GM21529 (cell line): Measurements from ENCODE around the gene IDE.
A peak's percentile ranks its signal among the peaks of the same experiment; 100 is the strongest.
"Not testable (repeated sequence)": the region's sequence is repeated elsewhere in the genome, so short reads cannot be mapped to it uniquely, and the experiment has no call there.

Source experiments
- ATAC-seq: cut with Tn5 transposase; IDR thresholded peaks from one replicate; pipeline ENCODE4 v1.9.1; 2021; ENCODE audit not compliant: unreplicated experiment

IDE gene

GRCh38 chr10:92573798-92574547 lies at the start of gene IDE:
Gene IDE, minus strand, starts transcription at chr10:92574093. Its CDS starts 74 bp downstream, at chr10:92574019.
- ATAC-seq: peak; percentile 66

- no peak for ATAC-seq
Measured at GRCh38 chr10:92619368-92619767, 45.5 kb upstream of the IDE start.

GRCh38 chr10:92615515-92615914 lies 41.6 kb upstream of the IDE start:
- ATAC-seq: no peak

GRCh38 chr10:92604841-92605240 lies 30.9 kb upstream of the IDE start:
- no peak for ATAC-seq

- no peak for ATAC-seq
Measured at GRCh38 chr10:92598321-92598720, 24.4 kb upstream of the IDE start.

GRCh38 chr10:92595505-92595904 lies 21.6 kb upstream of the IDE start:
- ATAC-seq: no peak

GRCh38 chr10:92593619-92594588 lies 20.0 kb upstream of the IDE start:
- no peak for ATAC-seq

- peak; percentile 75 for ATAC-seq
Measured at GRCh38 chr10:92592761-92593618, 19.1 kb upstream of the IDE start, which contains the start of gene KIF11. Gene KIF11, plus strand, starts transcription at chr10:92593130. Its CDS starts 246 bp downstream, at chr10:92593376.

GRCh38 chr10:92591550-92592022 lies 17.7 kb upstream of the IDE start:
- peak; percentile 69 for ATAC-seq

- peak; percentile 11 for ATAC-seq
Measured at GRCh38 chr10:92590623-92591549, 17.0 kb upstream of the IDE start.

- not testable (repeated sequence) for ATAC-seq
Measured at GRCh38 chr10:92582347-92582746, 8.5 kb upstream of the IDE start.

GRCh38 chr10:92575961-92576360 lies 2.1 kb upstream of the IDE start:
- no peak for ATAC-seq

GRCh38 chr10:92574548-92575261 lies 812 bp upstream of the IDE start:
- peak; percentile 17 for ATAC-seq

GRCh38 chr10:92573091-92573797 lies 649 bp downstream of the IDE start:
- ATAC-seq: no peak

- ATAC-seq: no peak
Measured at GRCh38 chr10:92572362-92573090, 1.4 kb downstream of the IDE start.

- no peak for ATAC-seq
Measured at GRCh38 chr10:92571649-92572048, 2.2 kb downstream of the IDE start.

- not testable (repeated sequence) for ATAC-seq
Measured at GRCh38 chr10:92569663-92570062, 4.2 kb downstream of the IDE start.

- ATAC-seq: no peak
Measured at GRCh38 chr10:92569071-92569470, 4.8 kb downstream of the IDE start.
